ENCODE data around the gene PFAS.

GRCh38 chr17:8268550-8269298 is 19.6 kb downstream of the PFAS start:
- no peak for TF ChIP-seq REST (IDR thresholded peaks at IDR 0.05; ENCODE audit: insufficient replicate concordance, low read depth)
- TF ChIP-seq CTCF (IDR thresholded peaks at IDR 0.05; ENCODE audit: insufficient read depth, low read length), result no peak
- TF ChIP-seq POLR2AphosphoS5 (IDR thresholded peaks at IDR 0.05; ENCODE audit: low read depth), result no peak
